Neural crest cell (in vitro differentiated cells): ENCODE measurements around the gene EMX1. TPM values are rescaled to one million over a fixed set of nuclear protein-coding genes. Genes with fewer than 3 reads are reported as not detected.

ENCODE experiments used
- DNase-seq: peaks from one replicate; pipeline ENCODE4 v3.0.0; 2021; ENCODE audit warnings: low read depth, mixed read lengths, low spot score
- H3K27ac Mint-ChIP-seq: one replicate; pipeline ENCODE4 v1.8.0; 2021; ENCODE audit warnings: mild to moderate bottlenecking, mixed read lengths; ENCODE audit not compliant: unreplicated experiment
- H3K27me3 Mint-ChIP-seq: 2 replicates; pipeline ENCODE4 v1.8.0; 2021; ENCODE audit warnings: low read depth, mild to moderate bottlenecking, mixed read lengths
- H3K36me3 Mint-ChIP-seq: 2 replicates; pipeline ENCODE4 v1.8.0; 2021; ENCODE audit warnings: low read depth, mild to moderate bottlenecking, mixed read lengths
- H3K4me1 Mint-ChIP-seq: 2 replicates; pipeline ENCODE4 v1.8.0; 2021; ENCODE audit warnings: mixed read lengths
- H3K4me3 Mint-ChIP-seq: one replicate; pipeline ENCODE4 v1.8.0; 2021; ENCODE audit warnings: mild to moderate bottlenecking, mixed read lengths
- H3K9me3 Mint-ChIP-seq: 2 replicates; pipeline ENCODE4 v1.8.0; 2021; ENCODE audit warnings: mixed read lengths
- total RNA-seq: library from RNA; stranded (reverse); gene quantifications from 2 replicates; pipeline ENCODE4 v1.2.1, GENCODE V29; 2021
- TF ChIP-seq, protein P1 (sequence below): fragments of 200-600 bp; sonication (generic); conservative IDR thresholded peaks from 2 replicates; pipeline ENCODE4 v1.5.0; 2021; ENCODE audit warnings: antibody characterized with exemption, mild to moderate bottlenecking

EMX1 gene
- total RNA-seq, 1 donor from 2014 or later, result not detected

DNA sequence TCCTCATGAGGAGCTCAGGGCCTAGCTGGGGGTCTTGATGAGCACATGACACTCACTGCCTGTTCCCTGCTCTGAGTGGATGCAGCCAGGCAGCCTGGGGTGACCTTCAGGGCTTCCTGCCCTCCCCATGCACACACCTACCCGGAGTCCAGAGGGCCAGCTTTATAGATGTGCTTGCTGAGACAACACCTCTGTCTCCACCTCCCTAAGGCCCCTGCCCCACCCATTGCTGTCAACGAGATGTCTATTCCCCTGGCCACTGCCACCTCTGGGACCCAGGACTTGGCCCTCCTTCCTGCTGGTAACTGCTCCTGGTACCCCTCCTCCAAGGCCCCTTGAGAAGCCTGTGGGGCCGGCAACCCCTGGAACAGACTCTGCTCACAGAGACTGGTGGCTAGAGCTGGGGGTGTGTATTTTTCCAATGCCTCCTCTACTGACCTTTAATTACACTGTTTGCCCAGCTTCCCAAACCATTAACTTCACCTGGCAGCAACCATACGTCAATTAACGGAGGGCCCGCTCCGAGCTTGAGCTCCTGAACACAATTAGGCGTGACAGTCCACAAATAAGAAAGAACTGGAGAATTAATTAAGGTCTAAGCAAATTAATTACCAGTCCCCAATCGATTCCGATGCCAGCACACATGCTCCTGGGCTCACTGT, 66.3 kb downstream of the EMX1 start:
- no peaks in the 10 kb centered on the region for H3K4me1 Mint-ChIP-seq
- TF ChIP-seq, protein P1, sequence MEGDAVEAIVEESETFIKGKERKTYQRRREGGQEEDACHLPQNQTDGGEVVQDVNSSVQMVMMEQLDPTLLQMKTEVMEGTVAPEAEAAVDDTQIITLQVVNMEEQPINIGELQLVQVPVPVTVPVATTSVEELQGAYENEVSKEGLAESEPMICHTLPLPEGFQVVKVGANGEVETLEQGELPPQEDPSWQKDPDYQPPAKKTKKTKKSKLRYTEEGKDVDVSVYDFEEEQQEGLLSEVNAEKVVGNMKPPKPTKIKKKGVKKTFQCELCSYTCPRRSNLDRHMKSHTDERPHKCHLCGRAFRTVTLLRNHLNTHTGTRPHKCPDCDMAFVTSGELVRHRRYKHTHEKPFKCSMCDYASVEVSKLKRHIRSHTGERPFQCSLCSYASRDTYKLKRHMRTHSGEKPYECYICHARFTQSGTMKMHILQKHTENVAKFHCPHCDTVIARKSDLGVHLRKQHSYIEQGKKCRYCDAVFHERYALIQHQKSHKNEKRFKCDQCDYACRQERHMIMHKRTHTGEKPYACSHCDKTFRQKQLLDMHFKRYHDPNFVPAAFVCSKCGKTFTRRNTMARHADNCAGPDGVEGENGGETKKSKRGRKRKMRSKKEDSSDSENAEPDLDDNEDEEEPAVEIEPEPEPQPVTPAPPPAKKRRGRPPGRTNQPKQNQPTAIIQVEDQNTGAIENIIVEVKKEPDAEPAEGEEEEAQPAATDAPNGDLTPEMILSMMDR, result no peak
- no peak overlapping the region for H3K4me3 Mint-ChIP-seq
- no peaks in the 10 kb centered on the region for H3K9me3 Mint-ChIP-seq
- no peaks in the 10 kb centered on the region for H3K27me3 Mint-ChIP-seq
- DNase-seq, result no peak
- H3K27ac Mint-ChIP-seq, result no peak overlapping the region
- H3K36me3 Mint-ChIP-seq, result no peaks in the 10 kb centered on the region

DNA sequence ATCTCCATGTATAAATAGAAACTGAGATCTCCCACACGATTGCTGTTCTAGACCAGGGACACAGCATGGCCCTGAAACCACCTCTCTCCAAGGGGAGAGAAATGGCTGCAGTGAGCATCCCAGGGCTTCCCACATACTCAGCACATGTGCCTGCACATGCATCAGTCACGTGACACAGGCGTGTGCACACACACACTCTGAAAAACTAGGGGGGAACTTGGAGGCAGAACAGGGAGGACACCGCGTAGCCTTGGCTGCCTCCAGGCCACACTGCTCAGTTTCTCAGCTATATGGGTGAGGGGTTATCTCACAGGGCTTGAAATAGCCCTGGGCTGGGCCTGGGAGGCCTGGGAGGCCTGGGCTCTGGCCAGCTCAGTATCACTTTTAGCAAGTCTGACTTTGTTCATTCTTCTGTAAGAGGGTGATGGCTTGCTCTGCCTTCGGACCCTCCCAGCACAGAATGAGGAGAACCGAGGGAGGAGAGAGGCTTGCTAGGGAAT, 66.9 kb downstream of the EMX1 start:
- H3K4me1 Mint-ChIP-seq, result no peaks in the 10 kb centered on the region
- H3K36me3 Mint-ChIP-seq, result no peaks in the 10 kb centered on the region
- H3K9me3 Mint-ChIP-seq, result no peaks in the 10 kb centered on the region
- peak overlapping the region; percentile 83 for H3K27ac Mint-ChIP-seq
- H3K27me3 Mint-ChIP-seq, result no peaks in the 10 kb centered on the region
- TF ChIP-seq, protein P1, result no peak
- no peak for DNase-seq
- H3K4me3 Mint-ChIP-seq, result no peak overlapping the region

Other genes with a start within 250 kb of the EMX1 start
- gene EXOC6B, start 91.5 kb upstream of the EMX1 start, total RNA-seq, result 28.0 and 28.2 TPM in 2 replicates
- 5.8 and 6.3 TPM in 2 replicates for gene SPR, start 30.1 kb upstream of the EMX1 start, total RNA-seq
- gene SFXN5, start 154.2 kb downstream of the EMX1 start, total RNA-seq, result 21.8 and 23.3 TPM in 2 replicates
- 6.7 and 10.1 TPM in 2 replicates for gene RAB11FIP5, start 195.4 kb downstream of the EMX1 start, total RNA-seq